Brain pericyte (primary cell): Measurements from ENCODE around the gene FAF1.

ENCODE experiments used
- DNase-seq: peaks from one replicate; pipeline ENCODE4 v3.0.0-alpha.2; 2012; ENCODE audit warnings: low read depth, low spot score

The FAF1 gene

DNA sequence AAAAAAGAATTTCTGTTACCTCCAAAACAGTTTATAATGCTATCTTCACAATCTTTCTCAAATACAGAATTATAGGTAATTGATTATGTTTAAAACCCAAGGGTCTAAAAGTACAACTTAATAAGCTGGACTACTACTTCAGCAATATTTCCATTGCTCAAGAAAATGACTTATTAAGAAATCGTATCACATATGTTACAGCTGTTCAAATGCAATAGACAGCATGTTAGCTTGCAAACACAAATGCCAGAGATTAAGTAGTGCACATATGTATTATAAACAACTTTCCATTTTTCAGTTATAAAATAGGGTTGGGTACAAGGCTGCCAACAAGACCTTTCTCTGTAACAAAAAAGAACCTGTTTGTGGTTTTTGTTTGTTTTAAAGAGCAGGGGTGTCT, 325.8 kb downstream of the FAF1 start:
- DNase-seq: no peak

DNA sequence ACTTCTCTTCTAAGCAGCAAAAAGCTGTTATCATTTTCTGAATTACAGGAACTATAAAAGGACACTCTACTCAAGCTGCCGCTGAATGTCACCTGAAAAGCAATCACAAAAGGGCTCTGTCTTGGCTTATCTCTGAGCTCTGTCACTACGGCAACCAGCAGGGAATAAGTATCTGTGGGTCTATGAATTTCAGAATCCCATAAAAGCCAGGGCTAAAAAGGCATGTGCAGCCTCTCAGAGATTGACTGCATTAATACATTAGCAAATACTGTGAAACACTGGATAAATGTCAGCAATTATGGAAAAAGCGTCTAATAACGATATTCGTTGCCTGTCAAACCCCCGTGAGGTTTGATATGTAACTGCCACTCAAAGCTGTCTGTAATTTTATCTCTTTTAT, 326.6 kb downstream of the FAF1 start:
- DNase-seq: no peak

DNA sequence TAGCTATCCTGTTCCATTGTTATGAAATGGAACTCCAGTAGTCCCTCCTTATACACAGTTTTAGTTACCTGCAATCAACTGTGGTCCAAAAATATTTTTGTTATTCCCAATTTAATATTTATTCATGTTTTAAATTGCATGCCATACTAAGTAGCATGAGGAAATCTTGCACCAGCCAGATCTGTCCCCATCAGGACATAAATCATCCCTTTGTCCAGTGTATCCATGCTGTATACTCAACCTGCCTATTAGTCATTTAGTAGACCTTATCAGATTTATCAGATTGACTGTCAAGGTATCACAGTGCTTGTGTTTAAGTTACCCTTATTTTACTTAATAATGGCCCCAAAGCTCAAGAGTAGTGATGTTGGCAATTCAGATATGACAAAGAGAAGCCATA, 328.9 kb downstream of the FAF1 start:
- DNase-seq: no peak

DNA sequence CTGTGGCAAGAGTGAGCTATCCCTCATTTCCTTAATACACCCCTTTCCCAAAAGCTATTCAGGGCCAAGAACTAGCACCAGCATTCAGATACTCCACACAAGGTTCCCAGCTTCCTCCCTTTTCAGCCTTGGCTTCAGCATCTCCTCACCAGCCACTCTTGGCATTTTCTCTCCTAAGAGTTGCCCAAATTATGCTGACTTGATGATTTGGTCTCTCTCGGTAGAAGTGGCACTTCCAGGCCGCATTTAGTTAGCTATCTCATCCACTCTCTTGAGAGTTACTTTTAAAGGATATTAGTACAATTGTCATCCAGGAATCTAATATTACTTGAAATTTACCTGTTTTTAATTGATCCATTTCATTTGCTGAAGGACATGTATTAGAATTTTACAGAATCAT, 337.8 kb downstream of the FAF1 start:
- no peak for DNase-seq

DNA sequence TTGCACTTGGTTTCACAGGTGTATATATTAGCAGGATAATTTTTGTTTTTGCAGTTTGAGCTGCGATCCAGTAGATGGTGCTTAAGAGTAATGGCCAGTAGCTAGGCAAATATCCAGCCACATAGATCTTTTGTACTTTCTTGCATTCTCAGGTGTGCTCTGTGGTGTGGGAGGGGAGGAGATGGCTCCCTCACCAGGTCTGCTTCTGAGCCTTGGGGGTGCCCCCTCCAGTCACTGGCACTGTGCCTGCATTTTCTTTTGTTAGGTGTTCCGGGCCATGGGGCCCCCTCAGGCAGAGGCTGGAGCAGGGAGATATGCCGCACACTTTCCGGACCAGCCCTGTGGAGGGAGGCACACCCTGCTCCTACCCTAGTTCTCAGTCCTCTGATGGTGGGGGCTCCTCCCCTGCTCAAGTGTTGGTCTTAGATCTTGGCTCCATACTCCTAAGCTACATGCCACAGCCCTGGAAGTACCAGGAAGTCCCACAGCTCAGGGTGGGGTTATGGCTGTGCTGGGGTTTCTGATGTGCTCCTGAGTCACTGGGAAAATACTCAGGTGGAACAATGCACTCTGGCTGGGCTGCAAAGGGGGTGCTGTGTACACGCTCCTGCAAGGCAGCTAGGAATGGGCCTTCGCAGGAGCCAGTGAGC, 339.3 kb downstream of the FAF1 start:
- DNase-seq: no peak

DNA sequence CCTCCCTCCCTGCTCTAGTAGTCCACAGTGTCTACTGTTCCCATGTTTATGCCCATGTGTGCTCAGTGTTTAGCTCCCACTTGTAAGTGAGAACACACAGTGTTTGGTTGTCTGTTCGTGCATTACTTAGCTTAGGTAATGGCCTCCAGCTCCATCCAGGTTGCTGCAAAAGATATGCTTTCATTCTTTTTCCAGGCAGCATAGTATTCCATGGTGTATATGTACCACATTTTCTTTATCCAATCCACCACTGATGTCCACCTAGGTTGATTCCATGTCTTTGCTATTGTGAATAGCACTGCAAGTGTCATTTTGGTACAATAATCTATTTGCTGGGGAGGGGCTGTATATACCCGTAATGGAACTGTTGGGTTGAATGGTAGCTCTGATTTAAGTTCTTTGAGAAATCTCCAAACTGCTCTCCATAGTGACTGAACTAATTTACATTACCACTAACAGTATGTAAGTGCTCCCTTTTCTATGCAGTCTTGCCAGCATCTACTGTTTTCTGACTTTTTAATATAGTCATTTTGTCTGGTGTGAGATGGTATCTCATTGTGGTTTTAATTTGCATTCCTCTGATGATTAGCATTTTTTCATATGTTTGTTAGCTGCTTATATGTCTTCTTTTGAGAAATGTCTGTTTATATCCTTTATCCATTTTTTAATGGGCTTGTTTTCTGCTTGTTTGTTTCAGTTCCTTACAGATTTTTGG, 344.9 kb downstream of the FAF1 start:
- DNase-seq: no peak

DNA sequence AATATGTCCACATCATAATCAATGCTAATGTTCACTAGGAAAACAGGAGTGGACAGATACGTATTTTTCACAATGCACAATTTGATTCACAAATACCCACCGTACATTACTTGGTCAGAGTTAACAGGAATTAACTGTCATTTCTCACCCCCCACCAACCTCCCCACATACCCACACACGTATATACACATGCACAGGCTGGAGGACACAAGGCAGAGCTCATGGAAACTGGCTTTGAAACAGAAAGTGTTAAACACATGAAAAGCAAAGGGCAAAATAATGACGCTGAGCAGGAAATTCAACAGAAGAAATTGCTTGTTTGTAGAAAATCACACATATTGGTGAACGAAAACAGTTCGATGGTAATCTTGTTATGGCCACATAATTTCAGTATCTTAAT, 348.4 kb downstream of the FAF1 start:
- no peak for DNase-seq

DNA sequence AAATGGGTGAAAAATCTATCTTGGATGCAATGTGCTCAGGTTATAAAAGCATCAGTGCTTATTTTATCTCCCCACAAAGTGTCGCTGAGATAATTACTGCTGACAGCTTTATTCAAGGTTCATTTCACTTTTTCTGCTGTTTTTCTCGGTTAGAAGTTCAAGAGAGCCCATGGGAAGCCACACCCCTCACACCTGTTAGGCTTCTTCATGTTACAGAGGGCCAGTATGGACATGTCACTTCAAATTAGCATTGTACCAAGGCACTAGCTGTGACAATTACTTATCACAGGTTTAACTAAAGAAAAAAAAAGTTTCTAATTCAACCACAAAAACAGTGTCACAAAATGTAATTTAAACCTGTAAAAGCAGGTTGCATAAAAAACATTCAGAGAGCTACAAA, 349.5 kb downstream of the FAF1 start:
- no peak for DNase-seq

DNA sequence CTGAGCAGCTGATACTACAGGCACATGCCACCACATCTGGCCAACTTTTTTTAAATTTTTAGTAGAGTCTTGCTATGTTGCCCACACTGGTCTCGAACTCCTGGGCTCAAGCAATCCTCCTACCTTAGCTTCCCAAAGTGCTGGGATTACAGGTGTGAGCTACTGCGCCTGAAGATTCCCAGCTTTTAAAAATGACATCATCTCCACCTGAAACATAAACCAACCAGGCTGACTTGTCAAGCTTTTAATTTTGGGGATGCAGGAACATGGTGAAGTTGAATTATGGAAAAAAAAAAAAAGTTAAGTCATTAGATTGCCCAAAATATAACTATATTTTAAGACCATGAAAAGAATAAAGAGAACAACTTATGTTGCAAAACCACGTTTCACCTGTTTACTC, 350.6 kb downstream of the FAF1 start:
- DNase-seq: no peak

DNA sequence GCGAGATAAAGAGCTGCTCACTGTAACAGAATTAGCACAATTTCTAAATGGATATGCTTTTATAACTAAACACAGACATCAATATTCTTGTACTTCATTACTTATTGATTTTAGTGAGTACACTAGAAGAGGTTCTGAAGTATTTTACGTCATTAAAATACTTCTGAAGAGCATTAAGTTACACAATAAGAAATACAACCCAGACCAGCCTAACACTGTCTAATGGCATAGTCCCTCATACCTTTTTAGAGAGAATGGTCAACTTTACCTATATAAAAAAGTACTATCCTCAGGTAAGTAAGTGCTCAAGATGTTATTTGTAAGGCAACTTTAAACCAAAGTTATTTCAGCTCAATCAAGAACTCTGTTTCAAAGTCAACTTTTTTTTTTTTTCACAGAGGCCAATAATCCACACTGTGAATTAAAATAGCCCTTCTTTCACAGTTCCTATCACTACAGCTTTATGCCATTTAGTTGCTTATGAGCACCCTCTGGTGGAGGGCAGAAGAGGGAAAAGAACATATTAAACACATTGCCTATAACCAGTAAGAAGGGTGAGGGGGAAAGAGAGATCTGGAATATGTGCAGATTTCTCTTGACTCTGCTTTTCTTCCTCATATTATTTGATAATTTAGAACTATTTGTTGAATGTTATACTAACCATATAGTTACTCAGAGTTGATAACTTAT, 354.7 kb downstream of the FAF1 start:
- DNase-seq: no peak

DNA sequence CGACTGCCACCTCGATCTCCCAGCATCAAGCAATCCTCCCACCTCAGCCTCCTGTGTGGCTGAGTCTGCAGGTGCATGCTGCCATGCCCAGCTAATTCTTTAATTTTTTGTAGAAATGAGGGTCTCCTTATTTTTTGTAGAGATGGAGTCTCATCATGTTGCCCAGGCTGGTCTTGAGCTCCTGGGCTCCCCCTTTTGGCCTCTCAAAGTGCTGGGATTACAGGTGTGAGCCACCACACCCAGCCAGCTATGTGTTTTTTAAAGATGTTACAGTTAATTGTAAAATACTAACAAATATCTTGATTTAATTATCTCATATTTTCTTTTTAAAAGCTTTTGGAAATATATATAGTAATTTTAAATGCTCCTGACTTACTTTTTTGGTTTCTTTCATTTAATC, 355.5 kb downstream of the FAF1 start:
- DNase-seq: no peak

DNA sequence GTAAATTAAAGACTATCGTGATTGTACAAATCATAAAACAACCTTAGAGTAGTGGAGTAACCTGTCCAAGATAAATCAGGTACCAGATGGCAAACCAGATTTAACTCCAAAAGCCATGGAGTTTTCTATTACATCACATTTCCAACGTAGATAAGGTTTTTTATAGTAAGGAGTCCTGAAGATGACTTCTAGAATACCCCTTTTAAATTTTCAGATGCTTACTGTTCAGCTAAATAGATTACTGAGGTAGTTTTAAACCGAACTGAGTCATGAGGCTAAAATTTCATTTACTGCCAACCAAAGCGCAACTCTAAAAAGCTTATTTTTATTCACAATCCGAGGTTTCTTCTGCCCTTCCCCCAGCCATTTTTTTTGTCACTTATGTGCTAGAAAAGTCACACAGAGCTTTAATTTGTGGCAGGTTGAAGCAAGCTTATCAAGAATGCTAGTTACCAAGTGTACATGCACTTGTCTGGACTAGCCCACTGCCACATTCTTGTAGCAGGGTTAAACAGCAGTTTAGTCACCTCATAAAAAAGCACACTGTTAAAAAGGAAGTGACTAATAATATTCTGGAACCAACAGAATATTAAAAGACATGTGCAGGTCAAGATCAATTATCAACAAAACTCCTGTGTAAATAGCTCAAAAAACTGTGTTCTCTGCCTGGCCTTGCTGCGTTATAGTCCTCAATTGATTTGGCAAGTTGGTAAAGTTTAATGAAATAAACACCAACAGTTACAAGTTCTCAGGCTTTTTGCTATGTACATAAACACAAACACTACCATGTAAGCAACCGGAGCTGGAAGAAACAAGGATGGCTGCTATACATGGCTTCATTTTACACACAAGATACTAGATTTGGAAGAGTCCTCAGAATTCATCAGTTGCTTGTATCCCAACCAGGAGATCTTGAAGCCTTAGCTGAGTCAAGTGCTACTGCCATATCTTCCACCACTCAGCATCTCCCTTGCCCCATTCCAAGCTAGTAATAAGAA, 356.5 kb downstream of the FAF1 start:
- no peak for DNase-seq

DNA sequence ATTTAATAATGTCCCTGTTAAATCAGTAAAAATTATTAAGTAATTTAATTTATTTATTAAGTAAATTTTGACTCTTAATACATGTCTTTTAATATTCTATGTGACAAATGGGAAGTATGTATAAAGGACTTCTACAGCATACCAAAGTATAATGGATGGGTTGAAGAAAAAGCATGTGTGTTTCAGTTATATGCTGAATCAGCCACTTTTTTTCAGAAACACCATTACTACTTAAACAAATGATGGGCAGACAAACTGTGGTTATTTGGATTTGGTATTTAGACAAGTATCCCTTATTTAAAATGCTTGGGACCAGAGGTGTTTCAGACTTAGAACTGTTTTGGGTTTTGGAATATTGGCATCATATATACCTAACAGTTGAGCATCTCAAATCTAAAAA, 360.5 kb downstream of the FAF1 start:
- no peak for DNase-seq

DNA sequence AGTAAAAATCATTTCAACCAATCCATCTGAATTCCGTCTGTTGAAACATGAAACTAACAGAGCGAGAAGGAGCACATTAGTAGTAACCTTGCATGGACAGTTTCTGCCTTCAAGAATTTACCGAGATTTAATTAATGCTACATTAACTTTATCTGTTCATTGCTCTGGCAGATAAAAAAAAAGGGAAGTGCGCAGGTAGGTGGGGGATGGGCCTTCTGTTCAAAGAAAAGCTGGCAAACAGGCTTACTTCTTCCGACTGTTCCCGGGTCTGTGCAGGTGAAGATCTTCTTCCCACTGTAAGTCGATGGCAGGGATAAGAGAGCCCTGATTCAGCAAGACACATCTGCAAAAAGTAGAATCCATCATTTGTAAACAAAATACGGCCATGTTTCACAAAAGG, 364.2 kb downstream of the FAF1 start:
- DNase-seq: no peak

DNA sequence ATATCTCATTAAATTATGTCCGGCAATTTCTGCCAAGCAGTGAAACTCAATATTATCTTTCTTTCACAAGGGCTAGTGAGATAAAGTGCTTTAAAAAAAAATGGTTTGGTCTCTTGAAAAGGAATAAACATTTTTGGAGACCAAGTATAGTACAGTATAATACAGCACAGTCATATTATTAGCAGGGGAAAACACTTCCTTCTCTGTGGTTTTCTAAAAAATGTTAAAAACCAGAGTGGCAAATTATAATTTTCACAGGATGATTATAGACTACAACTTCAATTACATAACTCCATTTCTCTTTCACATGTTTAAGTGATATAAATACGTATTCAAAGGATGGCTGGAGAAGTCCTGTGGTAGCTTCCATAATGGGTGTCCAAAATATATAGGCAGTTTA, 366.6 kb downstream of the FAF1 start:
- no peak for DNase-seq

DNA sequence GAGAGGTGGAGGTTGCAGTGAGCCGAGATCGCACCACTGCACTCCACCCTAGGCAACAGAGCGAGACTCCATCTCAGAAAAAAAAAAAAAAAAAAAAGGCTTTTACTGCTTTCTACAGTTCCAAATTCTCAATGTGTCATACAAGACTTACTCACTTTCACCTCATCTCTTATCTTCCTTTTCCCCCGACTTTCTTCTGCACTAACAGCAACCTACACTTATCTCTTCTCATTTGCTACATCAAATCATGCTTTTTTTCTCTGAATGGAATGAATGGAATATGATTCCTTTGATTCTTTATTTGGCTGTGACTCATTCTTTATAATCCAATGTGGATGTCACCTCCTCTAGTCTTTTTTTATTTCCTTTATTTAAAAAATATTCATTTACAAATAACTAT, 368.5 kb downstream of the FAF1 start:
- DNase-seq: no peak

DNA sequence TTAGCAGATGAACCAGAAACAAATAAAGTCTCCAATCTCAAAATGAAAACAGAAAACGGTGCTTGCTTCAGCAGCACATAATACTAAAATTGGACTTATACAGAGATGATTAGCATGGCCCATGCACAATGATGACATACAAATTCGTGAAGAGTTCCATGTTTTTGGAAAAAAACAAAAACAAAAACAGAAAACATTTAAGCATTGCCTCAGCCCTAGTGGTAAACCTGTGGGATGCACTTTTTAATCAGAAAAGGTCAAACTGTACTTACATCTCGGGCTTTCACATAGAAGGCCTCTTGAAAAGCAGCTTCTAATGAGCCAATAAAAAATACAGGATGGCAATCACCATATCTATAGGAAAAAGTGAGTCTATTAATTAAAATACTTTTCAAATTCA, 377.7 kb downstream of the FAF1 start:
- no peak for DNase-seq

DNA sequence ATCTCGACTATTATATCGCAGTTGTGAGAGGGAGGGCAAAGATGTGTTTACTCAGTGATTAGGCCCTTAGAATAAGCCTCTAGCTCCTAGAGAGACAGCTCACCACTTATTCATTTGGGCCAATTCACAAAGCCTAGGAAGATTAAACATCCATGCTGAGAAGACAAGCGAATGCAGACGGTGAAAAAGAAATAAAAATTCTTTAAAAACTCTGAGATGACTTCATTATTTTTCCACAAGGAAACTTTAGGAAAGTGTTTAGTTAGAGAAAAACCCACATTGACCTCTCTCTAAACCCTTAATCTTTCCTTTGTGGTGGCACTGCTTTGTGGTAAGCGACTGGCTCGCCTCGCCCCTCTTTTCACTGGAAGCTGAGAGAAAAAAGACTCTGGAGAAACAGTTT, 390.0 kb downstream of the FAF1 start:
- no peak for DNase-seq

DNA sequence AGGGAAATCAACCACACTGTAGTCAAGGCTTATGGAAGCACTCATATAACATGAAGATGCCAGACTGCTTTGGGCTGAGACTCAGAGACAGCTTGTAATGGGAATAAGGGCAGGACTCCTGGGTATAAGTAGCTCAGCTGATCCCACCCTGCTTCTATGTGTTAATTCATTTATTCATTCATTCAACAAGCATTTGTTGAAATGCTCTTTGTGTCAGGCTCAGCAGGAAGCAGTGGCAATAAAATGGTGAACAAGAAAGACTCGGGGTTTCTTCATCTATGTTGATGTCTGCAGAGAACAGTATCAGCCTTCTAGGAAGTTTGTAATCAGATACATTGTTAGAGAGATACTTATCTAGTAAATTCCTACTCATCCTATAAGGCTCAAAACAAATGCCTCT, 391.3 kb downstream of the FAF1 start:
- DNase-seq: no peak

DNA sequence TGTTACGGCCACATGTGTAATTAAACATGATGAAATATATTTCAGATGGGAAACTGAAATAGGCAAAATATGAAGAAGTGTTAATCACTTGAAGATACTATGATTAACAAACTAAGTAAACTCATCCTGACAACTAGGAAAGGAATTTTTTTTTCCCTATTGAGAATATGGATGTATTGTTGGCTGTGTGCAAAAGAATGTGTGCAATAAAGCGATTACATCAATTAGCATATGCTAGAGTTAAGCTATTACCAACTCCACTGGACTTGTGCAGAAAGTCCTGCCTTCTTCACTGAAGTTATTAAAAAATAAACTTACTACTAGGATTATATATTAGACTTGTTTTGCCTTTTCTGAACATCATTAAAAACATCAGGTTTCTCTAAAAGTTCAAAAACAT, 393.7 kb downstream of the FAF1 start:
- DNase-seq: no peak

DNA sequence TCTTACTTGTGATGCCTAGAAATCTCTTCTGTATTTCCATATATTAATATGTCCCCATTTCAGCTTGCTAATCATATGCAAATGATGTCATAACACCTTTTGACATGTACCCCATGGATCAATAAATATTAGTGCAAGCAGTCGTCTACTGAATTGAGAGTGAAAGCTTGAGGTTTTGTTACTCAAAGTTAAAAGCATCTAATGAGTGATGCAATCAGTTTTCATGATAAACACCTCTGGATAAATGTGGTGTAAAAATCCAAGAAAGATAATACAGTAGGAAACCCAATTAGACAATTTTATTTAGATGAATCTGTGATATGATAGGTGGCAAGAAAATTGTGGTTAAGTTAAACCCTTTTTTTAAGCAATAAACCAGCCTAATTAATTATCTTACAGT, 395.6 kb downstream of the FAF1 start:
- no peak for DNase-seq

DNA sequence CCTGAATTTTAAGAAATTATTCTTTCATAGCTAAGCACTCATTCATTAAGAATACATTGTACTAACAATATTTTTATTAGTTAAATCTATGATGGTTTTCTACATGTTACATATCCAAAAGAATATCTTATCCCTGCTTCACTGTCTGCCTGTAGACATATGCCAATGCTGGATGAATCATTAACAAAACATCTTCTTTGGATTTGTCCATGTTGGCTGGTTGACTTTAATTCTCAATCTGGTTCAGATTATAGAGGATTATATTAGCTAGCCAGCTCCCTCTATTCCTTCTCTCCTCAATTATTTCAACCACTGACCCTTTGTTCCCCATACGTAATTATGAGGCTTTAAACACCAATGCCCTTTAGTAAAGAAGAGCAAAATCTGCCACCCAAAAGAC, 398.0 kb downstream of the FAF1 start:
- no peak for DNase-seq
